Left lung (tissue), 10 donors: ENCODE results near the gene KRT1. TPM values are rescaled to one million over a fixed set of nuclear protein-coding genes. Genes with fewer than 3 reads are reported as not detected.

ENCODE experiments used
- ATAC-seq: fragments of 200-7000 bp; cut with Tn5 transposase; one replicate; pipeline ENCODE4 v1.9.1; 2020; ENCODE audit warnings: moderate library complexity
- DNase-seq, 4 donors: peaks; one replicate each; pipeline ENCODE4 v3.0.0-alpha.2; 2013 to 2020
- H3K27ac ChIP-seq, 2 donors: fragments of 200-600 bp; sonication (generic) in 1 of 2; one replicate each; pipeline versions ENCODE4 v1.5.0 to v1.8.0; 2020 to 2021
- H3K27me3 ChIP-seq, 2 donors: fragments of 200-600 bp; sonication (generic) in 1 of 2; one replicate each; pipeline versions ENCODE4 v1.5.0 to v1.8.0; 2020 to 2021
- H3K36me3 ChIP-seq, 2 donors: fragments of 200-600 bp; sonication (generic) in 1 of 2; one replicate each; pipeline versions ENCODE4 v1.5.0 to v1.8.0; 2020 to 2021
- H3K4me1 ChIP-seq, 2 donors: fragments of 200-600 bp; one replicate each; pipeline ENCODE4 v1.8.0; 2021
- H3K4me3 ChIP-seq, 2 donors: fragments of 200-600 bp; sonication (generic) in 1 of 2; one replicate each; pipeline versions ENCODE4 v1.5.0 to v1.8.0; 2020 to 2021; ENCODE audit warnings: mild to moderate bottlenecking in 1 of 2
- H3K9me3 ChIP-seq, 2 donors: fragments of 200-600 bp; sonication (generic) in 1 of 2; one replicate each; pipeline versions ENCODE4 v1.5.0 to v1.8.0; 2020 to 2021
- CTCF ChIP-seq, 2 donors: fragments of 200-600 bp; sonication (generic) in 1 of 2; IDR thresholded peaks; one replicate each; pipeline versions ENCODE4 v1.5.0 to v1.8.0; 2021; ENCODE audit warnings: antibody characterized with exemption in 2 of 2
- intact Hi-C, 2 donors: fragments of 100-400 bp; cut with DNase I; formaldehyde crosslinking; loops; one replicate each; pipeline versions ENCODE4 v1.11.2 to v1.14.2; 2022
- polyA plus RNA-seq, 6 donors: library from polyadenylated mRNA; unstranded; fragments of 120-200 nt; gene quantifications; one replicate each; pipeline ENCODE4 v1.2.1, GENCODE V29; 2013; ENCODE audit not compliant: insufficient read length in 6 of 6
- total RNA-seq, 2 donors: library from RNA; stranded (reverse); fragmentation: NEBNext Ultra II Directional; extraction: Animal tissue kit (Norgen Biotek cat#: 25700); gene quantifications; one replicate each; pipeline ENCODE4 v1.2.1, GENCODE V29; 2021
- donor health status: DM: no; HTN: yes; CAD: no.
- donor health status: DM: no; HTN: no; CAD: no.

Gene KRT1
- total and polyA plus RNA-seq, 8 donors: 0.33 to 0.95 (median 0.50) TPM; not detected in 1

GRCh38 chr12:52631264-52631663 is 48.9 kb downstream of the KRT1 start:
- H3K36me3 ChIP-seq: no peaks in the 10 kb centered on the region
- H3K27ac ChIP-seq: no peak overlapping the region
- no peak overlapping the region for H3K4me3 ChIP-seq
- no peaks in the 10 kb centered on the region for H3K9me3 ChIP-seq
- no peak for DNase-seq
- TF ChIP-seq CTCF (IDR thresholded peaks at IDR 0.05): no peak
- H3K27me3 ChIP-seq: peaks cover 0 to 25% of the 10 kb centered on the region in 2 donors
- ATAC-seq: no peak
- intact Hi-C loops: no loop called here
- no peaks in the 10 kb centered on the region for H3K4me1 ChIP-seq

- H3K4me1 ChIP-seq: no peaks in the 10 kb centered on the region
- H3K27me3 ChIP-seq: peaks cover 0 to 25% of the 10 kb centered on the region in 2 donors
- no peak overlapping the region for H3K4me3 ChIP-seq
- ATAC-seq (no peak), DNase-seq (no peak)
- intact Hi-C loops: no loop called here
- no peak for TF ChIP-seq CTCF (IDR thresholded peaks at IDR 0.05)
- H3K27ac ChIP-seq: no peak overlapping the region
- H3K36me3 ChIP-seq: no peaks in the 10 kb centered on the region
- no peaks in the 10 kb centered on the region for H3K9me3 ChIP-seq
Measured at GRCh38 chr12:52630599-52631200, 49.5 kb downstream of the KRT1 start.

- Histone ChIP-seq H3K36me3 (no peaks in the 10 kb centered on the region), H3K9me3 (no peaks in the 10 kb centered on the region), H3K27me3 (peaks cover 0 to 25% of the 10 kb centered on the region in 2 donors), H3K4me1 (no peaks in the 10 kb centered on the region), H3K4me3 (no peak overlapping the region), H3K27ac (no peak overlapping the region)
- ATAC-seq (no peak), DNase-seq (no peak)
- no peak for TF ChIP-seq CTCF (IDR thresholded peaks at IDR 0.05)
- intact Hi-C loops: no loop called here
Measured at GRCh38 chr12:52630008-52630500, 50.2 kb downstream of the KRT1 start.

GRCh38 chr12:52629281-52630007 is 50.8 kb downstream of the KRT1 start:
- no peak for TF ChIP-seq CTCF (IDR thresholded peaks at IDR 0.05)
- peaks cover 0 to 25% of the 10 kb centered on the region in 2 donors for H3K27me3 ChIP-seq
- H3K4me3 ChIP-seq: no peak overlapping the region
- H3K9me3 ChIP-seq: no peaks in the 10 kb centered on the region
- DNase-seq (no peak), ATAC-seq (no peak)
- no peak overlapping the region for H3K27ac ChIP-seq
- no peaks in the 10 kb centered on the region for H3K36me3 ChIP-seq
- intact Hi-C loops: no loop called here
- no peaks in the 10 kb centered on the region for H3K4me1 ChIP-seq

GRCh38 chr12:52628841-52629240 is 51.4 kb downstream of the KRT1 start:
- peaks cover 0 to 25% of the 10 kb centered on the region in 2 donors for H3K27me3 ChIP-seq
- H3K4me3 ChIP-seq: no peak overlapping the region
- TF ChIP-seq CTCF (IDR thresholded peaks at IDR 0.05): no peak
- H3K36me3 ChIP-seq: no peaks in the 10 kb centered on the region
- DNase-seq (no peak), ATAC-seq (no peak)
- no peak overlapping the region for H3K27ac ChIP-seq
- no peaks in the 10 kb centered on the region for H3K9me3 ChIP-seq
- H3K4me1 ChIP-seq: no peaks in the 10 kb centered on the region
- intact Hi-C loops: no loop called here
